HG03066 (cell line): ENCODE measurements around the gene COLEC12.

ENCODE experiments used
- ATAC-seq: cut with Tn5 transposase; IDR thresholded peaks from one replicate; pipeline ENCODE4 v1.9.1; 2021; ENCODE audit warnings: low read depth; ENCODE audit not compliant: unreplicated experiment

COLEC12 gene

DNA sequence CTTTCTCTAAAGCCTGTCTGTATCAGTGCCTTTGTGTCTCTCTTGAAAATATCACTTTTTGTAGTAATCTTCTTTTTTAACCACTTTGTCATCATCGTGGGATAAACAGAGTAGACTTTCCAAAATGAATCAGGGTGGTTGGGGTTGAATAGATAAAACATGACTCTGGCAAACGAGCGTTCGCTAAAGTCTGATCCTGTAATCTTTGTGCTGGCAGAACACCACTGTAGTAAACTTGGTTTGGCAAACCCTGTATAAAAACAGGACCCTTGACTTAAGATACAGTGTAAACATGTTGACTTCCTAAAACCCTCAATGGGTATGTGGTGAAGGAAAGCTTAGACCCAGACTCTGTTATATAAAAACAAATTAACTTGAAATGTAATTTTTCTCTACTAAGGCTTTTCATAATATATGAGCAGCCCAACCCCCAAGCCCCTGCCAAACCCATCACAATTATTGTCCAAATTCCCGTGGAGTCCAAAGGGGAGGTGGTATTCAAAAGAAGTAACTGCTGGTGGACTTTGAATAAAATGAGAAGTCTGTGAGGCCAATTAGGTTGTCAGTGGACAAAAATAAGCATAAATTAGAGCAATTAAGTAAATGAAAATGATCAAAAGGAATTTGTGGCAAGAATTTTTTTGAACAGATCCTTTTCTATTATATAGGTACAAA, 52.2 kb downstream of the COLEC12 start:
- ATAC-seq: no peak

DNA sequence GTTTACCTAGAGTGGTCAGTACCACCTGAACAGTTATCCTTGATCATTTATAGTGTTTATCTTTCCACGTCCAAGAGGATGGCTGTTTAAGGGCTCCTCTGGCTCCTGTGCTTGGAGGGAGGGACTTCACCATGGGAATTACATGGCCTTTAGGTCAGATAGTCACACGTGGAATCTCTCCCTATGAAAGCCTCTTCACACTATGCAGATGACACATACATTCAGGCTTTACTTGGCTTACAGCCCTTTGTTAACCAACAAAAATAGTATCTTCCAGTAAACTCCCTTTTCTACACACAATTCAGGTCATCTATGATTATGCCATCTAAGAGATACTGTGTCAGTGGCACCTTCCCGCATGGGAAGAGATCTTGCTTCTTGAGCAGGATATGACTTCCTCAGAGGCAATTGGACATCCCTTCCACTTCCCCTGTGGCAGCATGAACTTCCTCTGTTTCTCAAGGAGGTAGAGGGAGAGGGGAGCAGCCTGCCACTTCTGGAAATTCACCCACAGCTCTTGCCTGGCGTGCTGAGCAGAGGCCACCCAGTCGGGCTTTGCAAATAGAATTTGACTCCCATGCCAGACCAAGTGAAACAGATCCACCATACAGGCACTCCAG, 53.5 kb downstream of the COLEC12 start:
- no peak for ATAC-seq

DNA sequence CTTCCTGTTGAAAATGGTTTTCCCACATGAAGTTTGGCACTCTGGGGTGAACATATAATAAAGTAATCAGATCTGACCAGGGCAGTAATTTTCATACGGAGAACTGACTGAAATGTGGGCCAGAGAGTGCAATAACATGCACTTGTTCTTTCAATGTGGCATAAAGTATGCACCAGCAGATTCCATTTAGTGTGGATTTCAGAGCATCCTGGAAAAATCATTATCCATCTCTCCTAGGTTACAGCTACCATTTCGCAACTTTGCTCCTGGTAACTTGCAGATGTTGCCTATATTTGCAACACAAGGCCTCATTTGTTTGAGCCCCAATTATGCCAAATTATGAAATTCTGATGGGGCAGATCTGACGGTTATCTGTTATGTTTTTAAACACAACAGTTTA, 55.4 kb downstream of the COLEC12 start:
- ATAC-seq: no peak

DNA sequence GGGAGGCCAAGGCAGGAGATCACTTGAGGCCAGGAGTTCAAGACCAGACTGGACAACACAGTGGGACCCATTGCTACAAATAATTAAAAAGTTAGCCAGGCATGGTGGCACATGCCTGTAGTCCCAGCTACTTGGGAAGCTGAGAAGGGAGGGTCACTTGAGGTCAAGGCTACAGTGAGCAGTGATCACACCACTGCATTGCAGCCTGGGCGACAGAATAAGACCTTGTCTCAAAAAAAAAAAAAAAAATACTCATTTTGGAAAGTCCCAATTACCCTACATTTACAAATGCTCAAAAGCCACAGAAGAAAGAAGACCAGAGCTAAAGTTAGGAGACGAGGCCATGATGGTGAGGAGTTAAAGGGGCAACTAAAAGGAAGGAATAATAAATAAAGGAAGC, 61.9 kb downstream of the COLEC12 start:
- no peak for ATAC-seq

DNA sequence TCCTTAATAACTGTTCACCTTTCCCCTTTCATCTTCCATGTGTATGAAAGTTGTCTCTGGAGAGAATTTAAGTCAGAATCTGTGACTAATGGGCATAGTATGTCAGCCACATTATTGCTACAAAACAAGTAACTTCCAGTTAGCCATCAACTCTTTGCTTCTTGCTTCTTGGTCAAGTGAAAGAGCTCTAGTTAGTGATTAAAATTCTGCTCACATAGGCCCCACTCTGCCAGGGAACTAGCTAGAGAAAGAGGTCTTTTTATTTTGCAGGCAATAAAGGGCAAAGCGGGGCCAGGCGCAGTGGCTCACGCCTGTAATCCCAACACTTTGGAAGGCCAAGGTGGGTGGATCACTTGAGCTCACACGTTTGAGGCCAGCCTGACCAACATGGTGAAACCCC, 64.6 kb downstream of the COLEC12 start:
- ATAC-seq: no peak

DNA sequence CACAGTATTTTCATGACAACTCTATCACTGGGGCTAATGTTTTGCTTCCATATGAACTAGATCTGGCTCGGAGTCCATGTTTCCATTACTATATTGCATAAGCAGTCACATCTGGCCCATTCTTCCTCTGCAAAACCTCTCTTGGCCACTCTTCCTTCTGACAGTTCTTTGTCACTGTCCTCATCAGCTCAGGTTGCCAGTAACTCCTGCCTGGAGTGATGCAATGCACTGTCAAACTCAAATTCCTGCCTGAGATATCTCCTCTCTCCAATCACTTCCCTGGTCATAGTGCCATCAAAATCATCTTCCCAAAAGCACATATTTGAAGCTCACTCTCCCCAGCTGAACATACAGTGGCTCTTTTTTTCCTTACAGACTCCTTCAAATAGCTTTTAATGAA, 66.1 kb downstream of the COLEC12 start:
- ATAC-seq: no peak

DNA sequence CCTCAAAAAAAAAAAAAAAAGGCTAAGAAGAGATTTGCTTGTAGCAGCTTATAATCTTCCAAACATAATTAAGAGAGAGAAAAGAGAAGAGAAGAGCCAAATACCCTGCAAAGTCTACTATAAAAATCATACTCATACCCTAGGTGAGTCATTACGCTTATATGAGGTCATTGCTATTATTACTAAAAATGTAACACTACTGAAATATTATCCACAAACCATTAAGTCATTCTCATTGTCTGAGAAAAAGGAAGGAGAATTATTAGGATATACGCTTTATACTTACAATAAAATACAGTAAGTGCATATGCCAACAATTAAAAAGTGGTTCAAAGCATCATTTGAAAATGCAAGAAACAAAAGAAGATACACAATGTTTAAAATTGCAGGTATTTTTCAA, 66.5 kb downstream of the COLEC12 start:
- no peak for ATAC-seq

DNA sequence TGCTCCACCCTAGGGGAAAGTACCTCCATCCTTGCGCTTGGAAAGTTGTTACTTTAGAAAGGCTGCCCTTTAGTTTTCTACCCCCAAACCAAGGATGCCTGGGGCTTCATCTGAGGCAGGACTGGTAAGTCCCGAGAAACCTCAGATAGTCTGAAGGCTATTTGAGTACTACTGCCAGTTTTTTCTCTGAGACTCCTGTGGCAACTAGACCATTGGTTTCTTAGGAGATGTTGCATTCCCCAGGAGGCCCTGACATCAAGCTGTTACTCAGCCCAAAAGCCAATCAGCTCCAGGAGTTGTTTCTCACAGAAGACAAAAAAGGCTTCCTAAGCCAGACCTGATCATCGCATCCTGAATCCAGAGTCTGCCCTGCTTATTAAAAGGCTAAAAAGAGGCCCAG, 67.2 kb downstream of the COLEC12 start:
- no peak for ATAC-seq

DNA sequence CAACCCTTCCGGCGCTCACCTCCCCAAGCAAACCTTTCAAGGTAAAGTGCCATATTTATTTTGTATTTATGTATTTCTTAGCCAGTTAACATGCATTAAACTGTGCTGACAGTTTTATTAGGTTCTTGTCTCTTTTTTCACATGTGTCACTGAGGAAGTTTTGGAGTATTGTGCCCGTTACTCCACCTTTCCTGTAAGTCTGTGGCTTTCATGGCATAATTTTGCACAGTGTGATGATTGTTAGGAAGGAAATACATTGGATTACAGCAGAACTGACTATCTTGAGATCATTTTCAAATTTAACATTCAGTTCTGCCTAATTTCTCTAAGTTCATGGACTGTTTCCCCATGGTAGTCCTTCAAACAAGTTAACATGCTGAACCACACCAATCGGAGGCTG, 67.7 kb downstream of the COLEC12 start:
- ATAC-seq: no peak

DNA sequence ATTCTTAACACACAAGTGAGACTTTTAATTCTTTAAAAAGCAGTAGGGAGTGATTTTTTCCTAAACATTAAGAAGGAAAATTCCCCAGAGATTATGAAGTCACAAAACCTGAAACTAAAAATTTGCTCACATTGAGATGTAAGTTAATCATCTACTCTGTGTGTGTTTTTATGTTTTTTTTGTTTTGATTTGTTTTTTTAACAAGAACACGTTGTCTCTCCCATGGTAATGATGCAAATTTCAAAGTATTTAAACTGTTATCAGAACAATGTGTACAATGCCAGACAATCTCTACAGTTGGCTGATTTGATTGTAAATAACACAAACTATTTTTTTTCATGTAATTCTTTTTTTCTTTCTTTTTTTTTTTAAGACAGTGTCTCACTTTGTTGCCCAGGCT, 71.5 kb downstream of the COLEC12 start:
- no peak for ATAC-seq

DNA sequence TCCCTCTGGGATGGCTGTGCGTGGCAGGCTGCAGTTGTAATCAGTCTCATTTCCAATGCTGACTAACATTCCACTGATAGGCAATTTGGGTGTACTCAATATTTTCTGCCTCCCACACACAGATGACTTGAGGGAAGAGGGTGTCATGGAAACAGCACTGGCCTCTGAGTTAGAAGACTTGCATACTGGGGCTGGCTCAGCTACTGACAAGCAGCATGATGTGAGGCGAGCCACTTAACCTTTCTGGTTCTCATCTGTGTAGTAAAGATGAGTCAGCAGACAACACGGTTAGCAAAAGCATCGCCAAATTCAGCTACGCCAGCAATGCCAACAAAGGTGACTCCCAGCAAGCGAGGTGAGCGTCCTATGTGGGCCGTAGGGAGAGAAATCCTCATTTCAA, 73.5 kb downstream of the COLEC12 start:
- ATAC-seq: no peak

DNA sequence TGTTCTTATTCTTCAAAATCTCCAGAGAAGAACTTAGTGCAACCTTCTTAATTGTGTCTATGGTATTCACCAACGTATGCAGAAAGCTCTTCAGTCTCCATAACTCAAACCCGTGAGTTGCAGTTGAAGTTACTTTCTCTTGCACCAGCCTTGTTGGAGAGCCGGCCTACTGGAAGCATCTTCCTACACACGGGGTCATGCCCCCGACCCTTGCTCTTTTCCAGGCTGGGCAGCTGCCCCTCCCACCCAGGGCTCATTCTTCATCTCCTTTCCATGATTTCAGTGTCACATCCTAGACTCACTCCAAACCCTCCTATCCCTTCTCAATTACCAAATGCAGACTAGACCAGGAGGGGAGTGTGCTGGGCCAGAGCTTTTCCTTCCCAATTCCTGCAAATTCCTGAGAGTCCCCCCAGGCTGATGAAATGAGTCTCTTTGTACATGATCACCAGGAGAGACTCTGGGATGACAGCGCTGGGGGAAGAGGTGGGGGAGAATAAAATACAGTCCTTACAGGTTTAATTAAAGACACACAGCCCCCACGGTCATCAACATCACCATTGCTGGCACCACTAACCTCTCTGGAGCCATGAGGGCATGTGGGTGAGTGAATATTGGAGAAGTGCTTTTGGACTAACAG, 75.3 kb downstream of the COLEC12 start:
- no peak for ATAC-seq

DNA sequence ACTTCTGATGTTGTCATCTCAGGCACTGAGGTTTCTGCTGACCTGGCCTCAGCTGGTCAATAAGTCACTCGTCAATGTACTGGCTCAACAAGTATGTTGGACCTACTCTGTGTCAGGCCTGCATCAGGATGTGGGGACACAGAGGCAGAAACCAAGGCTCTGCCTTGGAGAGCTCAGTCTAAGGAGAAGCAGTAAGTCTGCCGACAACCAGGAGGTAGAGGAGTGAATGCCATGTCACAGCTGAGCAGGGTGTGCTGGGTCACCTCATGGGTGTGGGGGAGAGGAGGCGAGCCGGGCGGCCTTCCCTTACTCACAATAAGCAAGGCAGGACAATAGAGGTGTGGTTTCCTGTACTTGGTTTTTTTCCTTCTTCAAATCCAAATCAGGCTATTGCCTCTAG, 75.8 kb downstream of the COLEC12 start:
- no peak for ATAC-seq

DNA sequence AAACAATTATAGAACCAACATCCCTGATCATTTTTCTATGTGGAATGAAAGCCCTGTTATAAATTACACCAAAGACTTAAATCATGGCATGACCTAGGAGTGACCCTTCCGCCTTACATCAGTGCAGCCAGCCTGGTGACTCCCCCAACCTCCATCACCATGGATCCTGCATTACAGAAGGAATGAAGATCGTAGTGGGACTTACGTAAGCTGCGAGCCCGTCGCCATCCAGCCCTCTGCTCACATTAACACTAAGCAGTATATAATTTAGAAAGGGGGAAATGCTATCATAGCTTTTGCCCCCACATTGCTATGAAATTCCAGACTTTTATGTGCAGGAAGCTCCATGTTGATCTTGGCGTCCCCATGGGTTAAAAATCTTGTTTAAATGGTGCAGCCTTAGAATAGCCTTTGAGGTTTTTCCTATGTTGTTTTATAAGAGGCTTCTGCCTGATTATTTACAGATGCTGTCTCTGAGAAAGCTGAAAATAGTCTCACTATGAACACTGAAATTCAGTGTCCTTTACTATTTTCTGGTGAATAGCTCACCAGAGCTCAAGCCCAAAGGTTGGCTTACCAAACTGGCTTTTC, 76.3 kb downstream of the COLEC12 start:
- ATAC-seq: no peak

DNA sequence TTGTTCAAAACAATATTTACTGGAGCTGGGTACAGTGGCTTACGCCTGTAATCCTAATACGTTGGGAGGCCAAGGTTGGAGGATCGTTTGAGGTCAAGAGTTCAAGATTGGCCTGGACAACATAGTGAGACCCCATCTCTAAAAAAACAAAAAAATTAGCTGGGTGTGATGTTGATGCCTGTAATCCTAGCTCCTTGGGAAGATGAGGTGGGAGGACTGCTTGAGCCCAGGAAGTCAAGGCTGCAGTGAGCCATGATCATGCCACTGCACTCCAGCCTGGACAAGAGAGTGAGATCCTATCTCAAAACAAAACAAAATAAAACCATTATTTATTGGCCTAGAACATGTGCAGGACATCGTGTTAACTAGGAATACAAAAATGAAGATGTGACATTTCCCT, 77.5 kb downstream of the COLEC12 start:
- no peak for ATAC-seq

DNA sequence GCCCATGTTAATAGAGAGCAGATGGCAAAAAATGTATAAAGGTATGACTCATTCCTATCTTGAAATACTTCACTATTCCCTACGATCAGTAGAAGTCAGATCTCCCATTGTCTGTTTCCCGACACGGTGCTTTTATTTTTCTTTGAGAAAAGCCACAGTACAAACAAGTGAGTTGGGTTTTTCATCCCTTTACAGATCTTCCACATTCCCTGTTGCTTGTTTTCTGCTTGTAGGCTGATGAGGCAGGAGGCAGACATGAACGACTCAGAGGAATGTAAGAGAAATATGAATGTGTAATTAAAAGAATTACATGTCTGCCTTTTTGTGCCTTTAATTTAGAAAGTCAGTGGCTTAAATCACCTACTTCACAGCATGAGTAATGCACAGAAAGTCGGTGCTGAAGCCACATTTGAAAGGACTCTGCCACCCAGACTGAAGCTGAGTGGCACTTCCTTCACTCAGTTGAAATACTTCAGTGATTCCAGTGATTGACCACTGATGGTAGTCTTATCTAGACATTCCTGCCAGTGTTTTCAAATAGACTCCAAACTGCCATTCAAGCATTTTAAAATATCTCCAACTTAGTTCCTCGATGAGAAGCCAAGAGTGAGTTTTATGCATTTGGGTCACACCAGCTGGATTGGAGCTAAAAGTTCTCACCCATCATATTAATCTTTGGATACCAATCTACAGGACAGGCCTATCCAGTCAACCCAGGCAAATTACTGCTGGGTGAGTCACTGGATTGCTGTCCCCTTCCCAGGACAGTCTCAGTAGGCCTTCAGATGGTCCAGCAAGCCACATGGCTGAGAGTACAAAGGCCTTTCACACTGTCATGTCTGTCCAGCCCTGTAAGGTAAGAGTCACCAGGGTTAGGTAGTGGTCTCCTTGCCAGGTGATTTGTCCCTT, 79.0 kb downstream of the COLEC12 start:
- no peak for ATAC-seq

DNA sequence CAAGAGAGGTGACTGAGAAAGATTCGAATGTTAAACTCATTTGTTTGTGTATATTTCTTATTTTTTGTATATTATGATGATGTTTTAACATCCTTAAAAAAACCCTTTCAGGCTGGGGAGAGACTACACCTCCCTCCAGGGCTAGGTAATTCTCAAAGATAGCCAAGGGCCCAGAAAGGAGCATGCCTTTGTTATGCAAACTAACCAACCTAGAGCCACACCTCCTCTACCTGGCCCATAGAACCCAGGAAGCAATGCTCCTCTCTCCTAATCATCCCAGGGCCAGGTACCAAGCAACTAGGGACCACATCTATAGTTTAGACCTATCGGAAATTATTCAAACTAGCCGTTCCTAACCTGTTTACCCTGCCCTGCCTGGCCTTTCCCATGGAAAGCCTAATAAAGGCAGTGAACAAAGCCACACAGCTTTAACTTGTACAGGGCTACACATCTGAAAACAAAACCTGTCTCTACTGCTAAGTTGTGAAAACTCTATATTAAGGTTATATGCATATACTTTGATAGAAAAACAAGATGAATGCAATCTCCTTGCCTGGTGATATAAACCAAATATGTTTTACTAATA, 79.7 kb downstream of the COLEC12 start:
- ATAC-seq: no peak

DNA sequence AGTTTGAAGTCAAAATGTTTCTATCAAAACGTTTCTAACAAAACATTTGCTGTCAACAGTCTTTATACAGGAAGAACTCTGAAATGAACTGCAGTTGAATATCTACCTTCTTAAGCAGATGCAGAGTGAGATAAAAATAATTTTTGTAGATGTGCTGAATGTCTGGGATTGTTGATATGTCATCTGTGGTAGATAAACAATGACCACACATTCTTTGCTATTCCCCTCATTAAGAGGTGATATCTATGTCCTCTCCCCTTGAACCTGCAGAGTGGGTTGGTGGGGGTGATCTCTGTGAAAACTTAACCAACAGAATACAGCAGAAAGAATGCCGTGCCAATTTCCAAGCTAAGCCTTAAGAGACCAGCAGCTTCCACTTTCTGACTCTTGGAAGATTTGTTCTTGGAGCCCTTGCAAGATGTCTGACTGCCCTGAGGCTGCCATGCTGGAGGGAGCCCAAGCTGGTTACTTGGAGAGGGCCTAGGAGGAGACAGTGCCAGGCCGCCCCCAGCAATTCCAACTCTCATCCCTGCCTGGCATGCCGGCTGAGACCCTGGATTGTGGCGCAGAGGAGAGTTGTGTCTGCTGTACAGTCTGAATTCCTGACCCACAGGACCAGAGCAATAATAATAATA, 80.8 kb downstream of the COLEC12 start:
- ATAC-seq: no peak

DNA sequence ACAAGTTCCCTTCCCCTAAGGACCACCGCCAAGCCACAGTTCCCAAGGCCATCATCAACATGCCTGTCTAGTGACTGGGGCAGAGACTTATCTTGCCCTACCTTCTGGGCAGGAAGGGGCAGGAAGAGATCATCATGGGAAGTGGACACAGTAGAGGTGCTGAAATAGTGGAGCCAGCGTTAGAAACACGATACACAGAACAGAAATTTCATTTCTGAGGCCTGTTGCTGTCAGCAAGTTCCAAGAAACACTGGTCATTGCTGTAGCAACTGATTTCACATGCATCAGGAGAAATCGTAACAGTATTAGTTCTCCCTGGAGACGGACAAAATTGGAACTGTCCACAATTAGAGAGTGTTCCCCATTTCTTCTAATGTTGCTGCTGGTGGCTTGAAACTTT, 83.0 kb downstream of the COLEC12 start:
- ATAC-seq: no peak

DNA sequence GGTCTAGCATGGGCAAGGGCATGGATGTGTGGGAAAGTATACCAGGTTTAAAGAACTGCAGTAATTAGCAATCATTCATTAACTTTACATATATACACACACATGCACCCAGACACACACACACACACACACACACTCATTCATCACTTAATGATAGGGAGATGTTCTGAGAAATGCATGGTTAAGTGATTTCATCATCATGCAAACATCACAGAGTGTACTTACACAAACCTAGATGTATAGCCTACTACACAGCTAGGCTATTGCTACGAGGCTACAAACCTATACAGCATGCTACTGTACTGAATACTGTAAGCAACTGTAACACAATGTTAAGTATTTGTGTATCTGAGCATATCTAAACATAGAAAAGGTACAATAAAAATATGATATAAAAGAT, 83.6 kb downstream of the COLEC12 start:
- no peak for ATAC-seq
